Activated CD4-positive, alpha-beta T cell treated with anti-CD3 and anti-CD28 coated beads for 48 hours (primary cell): Measurements from ENCODE around the gene FOXP2.
"Not testable (repeated sequence)": the region's sequence is repeated elsewhere in the genome, so short reads cannot be mapped to it uniquely, and the experiment has no call there.

Experiments
- DNase-seq: peaks from one replicate; pipeline ENCODE4 v3.0.0-alpha.2; 2020

Gene FOXP2

DNA sequence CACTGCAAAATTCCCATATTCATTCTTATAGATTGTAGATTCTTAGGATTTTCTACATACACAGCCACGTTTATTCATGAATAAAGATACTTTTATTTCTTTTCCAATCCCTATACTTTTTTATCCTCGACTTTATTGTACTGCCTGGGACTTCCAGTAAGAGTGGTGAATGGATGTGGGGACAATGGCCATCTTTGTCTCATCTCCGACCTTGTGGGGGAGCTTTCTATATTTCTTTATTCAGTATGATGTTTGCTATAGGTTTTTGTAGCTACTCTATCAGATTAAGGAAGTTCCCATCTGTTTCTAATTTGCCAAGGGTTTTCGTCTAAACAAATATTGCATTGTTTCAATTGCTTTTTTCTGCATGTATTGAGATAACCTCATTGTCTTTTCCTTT is 184.3 kb downstream of the FOXP2 start:
- DNase-seq: no peak

DNA sequence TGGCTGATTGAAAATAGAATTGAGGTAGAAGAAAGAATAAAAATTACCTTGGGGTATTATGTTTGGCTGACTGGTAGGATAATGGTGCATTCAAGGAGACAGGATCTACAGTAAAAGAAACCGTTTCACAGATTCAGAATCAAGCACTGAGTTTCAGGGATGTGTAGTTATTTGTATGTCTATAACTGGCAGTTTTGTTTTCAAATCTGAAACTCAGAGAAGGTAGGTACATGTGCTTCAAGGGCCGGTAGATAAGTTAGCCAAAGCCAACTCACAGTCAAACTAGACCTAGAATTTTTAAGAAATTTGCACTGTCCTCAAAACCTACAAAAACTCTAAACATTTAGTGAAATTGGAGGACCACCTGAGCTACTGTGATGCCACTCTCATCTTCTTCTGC is 191.5 kb downstream of the FOXP2 start:
- DNase-seq: no peak

DNA sequence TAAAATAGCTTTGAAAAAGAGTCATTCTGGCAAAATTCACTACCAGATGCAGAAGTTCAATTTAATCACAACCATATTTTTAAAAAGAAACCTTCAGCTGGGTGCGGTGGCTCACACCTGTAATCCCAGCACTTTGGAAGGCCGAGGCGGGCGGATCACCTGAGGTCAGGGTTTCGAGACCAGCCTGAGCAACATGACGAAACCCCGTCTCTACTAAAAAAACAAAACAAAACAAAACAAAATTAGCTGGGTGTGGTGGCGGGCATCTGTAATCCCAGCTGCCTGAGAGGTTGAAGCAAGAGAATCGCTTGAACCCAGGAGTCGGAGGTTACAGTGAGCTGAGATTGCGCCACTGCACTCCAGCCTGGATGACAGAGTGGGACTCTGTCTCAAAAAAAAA is 194.2 kb downstream of the FOXP2 start:
- not testable (repeated sequence) for DNase-seq

- DNase-seq: no peak
Observed at GRCh38 chr7:114620208-114620607, 205.6 kb downstream of the FOXP2 start.

GRCh38 chr7:114622221-114622620 is 207.6 kb downstream of the FOXP2 start:
- DNase-seq: no peak

- no peak for DNase-seq
Observed at GRCh38 chr7:114623146-114623545, 208.5 kb downstream of the FOXP2 start.

- DNase-seq: no peak
Observed at GRCh38 chr7:114627231-114627630, 212.6 kb downstream of the FOXP2 start.

DNA sequence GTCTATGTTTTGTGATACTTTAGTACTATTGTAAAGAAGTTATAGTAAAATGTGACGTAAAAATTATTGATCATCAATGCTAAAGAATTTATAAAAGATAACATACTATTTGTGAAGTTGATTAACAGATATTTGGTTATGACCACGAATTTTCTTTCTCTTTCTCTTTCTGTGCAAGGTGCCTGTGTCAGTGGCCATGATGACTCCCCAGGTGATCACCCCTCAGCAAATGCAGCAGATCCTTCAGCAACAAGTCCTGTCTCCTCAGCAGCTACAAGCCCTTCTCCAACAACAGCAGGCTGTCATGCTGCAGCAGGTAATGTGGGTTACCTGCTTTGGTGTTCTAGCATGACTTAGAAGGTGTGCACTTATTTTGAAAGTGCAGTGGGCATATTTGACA is 213.7 kb downstream of the FOXP2 start:
- no peak for DNase-seq

GRCh38 chr7:114629762-114630161 is 215.1 kb downstream of the FOXP2 start:
- no peak for DNase-seq

GRCh38 chr7:114630201-114630990 is 215.8 kb downstream of the FOXP2 start:
- no peak for DNase-seq

DNA sequence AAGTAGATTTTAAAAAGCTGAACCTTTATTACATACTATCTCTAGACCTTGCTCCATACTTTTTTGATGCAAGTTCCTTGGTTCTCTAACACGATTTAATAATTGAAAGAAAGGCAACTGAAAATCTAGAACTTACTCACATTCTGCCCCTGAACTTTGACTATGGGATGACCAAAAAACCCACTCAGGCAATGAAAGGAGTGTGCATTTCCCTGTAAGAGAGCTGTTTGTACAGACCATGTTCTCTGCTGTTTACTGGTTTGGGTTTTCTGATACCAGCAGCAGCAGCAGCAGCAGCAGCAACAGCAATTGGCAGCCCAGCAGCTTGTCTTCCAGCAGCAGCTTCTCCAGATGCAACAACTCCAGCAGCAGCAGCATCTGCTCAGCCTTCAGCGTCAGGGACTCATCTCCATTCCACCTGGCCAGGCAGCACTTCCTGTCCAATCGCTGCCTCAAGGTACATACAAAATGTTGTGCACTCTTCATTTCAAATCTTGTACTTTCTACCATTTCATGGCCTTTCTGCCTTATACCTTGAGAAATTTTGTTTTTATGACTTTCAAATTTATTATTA is 216.7 kb downstream of the FOXP2 start:
- no peak for DNase-seq

GRCh38 chr7:114639451-114639850 is 224.8 kb downstream of the FOXP2 start:
- DNase-seq: no peak

GRCh38 chr7:114644455-114644854 is 229.8 kb downstream of the FOXP2 start:
- DNase-seq: no peak

GRCh38 chr7:114645451-114645850 is 230.8 kb downstream of the FOXP2 start:
- DNase-seq: no peak

DNA sequence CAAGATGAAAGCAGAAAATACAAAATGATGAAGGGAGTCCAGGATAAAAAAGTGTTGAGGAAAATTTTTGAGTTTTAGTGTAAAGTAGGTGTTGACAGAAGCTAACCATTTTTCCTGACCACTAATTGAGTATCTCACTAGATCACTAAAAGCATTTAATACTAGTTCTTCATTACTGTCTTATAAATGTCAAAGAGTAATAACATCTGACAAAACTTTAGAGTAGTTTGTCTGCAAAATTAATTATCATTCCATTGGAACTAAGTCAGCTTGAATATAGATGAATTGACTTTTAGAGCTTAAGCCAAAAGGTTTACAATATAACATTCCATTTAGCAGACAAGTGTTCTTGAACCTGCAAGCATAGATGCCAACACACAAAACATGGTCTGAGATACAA is 232.9 kb downstream of the FOXP2 start:
- no peak for DNase-seq

DNA sequence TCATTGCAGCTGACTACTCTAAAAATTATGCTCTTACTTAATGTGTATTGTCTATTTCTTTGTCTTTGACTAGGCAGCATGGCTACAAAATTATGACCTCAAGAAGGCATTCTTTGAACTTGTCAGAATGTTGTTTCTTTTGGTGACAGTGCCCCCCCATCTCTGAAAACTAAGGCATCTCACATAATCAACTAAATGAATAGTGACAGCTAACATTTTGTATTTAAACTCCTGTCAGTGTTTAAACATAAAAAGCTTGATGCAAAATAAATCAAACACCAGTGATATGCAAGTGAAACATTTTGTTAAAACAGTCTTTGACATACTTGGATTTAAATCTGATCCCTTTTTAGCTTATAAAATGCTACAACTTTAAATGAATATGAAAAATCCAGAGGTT is 233.5 kb downstream of the FOXP2 start:
- DNase-seq: no peak

DNA sequence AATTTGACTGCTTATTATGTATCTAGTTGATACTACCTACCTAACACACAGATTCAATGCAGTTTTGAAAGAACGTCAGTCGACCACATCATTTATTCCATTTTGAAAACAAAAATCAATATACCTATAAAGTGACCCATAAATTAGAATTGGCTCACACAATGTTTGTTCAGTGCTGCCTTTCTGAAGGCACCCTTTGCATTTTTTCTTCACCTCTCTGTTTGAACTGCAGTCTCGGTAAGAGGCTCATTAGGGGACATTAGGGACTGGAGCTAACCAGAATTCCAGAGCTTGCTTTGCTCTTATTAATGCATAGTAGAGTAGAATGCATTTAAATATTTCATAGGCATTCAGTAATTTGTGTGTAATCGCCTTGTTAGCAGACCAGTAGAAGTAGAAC is 234.1 kb downstream of the FOXP2 start:
- no peak for DNase-seq

- DNase-seq: no peak
Observed at GRCh38 chr7:114649689-114650088, 235.1 kb downstream of the FOXP2 start.

DNA sequence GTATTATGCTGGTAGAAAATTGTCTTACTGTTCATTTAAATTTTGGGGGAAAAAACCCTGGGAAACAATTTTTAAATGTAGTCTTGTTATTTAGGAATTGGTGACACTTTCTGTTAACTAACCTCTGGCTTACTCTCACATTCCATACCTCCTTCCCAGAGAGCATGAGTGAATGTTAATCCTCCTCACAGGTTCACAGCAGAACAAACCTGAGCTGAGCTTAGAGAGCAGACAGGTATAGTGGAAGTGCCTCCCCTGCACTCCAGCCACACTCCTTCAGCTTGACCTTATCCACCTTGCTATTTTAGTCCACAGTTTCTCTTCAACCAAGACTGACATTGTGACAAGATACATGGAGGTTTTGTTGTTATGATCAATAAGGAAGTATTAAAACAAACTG is 235.9 kb downstream of the FOXP2 start:
- no peak for DNase-seq

GRCh38 chr7:114652041-114652440 is 237.4 kb downstream of the FOXP2 start:
- DNase-seq: no peak

DNA sequence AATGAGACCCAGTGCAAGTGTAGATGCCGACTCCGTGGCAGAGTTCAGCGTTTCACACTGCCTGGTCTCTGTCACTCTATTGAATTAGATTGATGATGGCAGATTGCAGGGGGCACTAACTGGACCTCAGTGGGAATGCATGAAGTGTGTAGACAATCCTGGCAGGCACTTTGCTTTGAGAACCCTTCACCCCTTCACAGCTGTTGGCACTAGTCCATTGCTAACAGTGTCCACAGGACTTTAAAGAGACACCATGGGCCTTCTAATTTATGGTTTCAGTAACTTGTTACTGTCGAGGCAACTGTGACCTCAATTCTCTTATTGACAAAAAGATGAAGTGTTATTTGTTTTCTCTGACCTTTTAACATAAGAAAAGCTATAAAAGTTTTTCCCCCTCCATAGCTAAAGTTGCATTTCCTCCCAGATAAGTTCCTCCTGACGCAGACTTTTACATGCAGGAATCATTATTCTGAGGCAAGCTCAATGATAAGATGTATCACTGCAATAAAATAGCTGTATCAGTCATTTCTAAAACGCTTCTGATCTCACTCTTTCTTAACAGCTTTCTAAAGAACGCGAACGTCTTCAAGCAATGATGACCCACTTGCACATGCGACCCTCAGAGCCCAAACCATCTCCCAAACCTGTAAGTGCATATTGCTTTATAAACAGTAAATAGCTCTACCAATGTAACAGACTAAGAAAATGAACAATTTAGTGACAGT is 238.9 kb downstream of the FOXP2 start:
- DNase-seq: no peak

GRCh38 chr7:114656466-114656865 is 241.9 kb downstream of the FOXP2 start:
- DNase-seq: no peak

GRCh38 chr7:114657279-114657678 is 242.7 kb downstream of the FOXP2 start:
- no peak for DNase-seq

DNA sequence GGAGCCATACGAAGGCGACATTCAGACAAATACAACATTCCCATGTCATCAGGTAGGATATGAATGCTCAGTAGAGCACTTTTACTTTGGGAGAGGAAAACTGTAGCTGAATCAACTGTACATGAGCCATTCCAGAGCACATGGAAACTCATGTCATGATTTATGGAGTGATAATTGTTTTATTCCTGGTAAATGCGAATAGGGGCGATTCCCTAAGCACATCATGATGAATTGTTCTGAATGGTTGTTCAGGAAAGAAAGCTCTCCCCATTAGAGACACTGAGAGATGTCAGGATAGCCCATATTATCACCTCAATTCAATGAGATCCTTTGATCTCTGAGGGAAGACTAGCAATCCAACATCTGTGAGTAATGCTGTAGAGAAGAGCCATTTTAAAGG is 243.6 kb downstream of the FOXP2 start:
- no peak for DNase-seq
